A204.1 (cell line): ENCODE data around the gene MRM1.

Source experiments
- FAIRE-seq: peaks from 2 replicates; lab custom pipeline; 2012; peaks lifted over from hg19 to GRCh38; lab: Jason Lieb, UNC

Gene MRM1

GRCh38 chr17:36632916-36633771, 31.8 kb downstream of the MRM1 start:
- no peak for FAIRE-seq

GRCh38 chr17:36640346-36640745, 39.0 kb downstream of the MRM1 start:
- FAIRE-seq, result no peak

- FAIRE-seq, result no peak
Observed at GRCh38 chr17:36640836-36641235, 39.5 kb downstream of the MRM1 start.

- no peak for FAIRE-seq
Observed at GRCh38 chr17:36641331-36641876, 40.0 kb downstream of the MRM1 start.

- FAIRE-seq, result no peak
Observed at GRCh38 chr17:36641877-36642845, 40.8 kb downstream of the MRM1 start.

- no peak for FAIRE-seq
Observed at GRCh38 chr17:36643086-36643685, 41.8 kb downstream of the MRM1 start.

GRCh38 chr17:36645422-36645821, 44.0 kb downstream of the MRM1 start:
- no peak for FAIRE-seq

GRCh38 chr17:36647636-36648035, 46.3 kb downstream of the MRM1 start:
- no peak for FAIRE-seq

- FAIRE-seq, result no peak
Observed at GRCh38 chr17:36650096-36650775, 48.9 kb downstream of the MRM1 start.

GRCh38 chr17:36653374-36653773, 52.0 kb downstream of the MRM1 start:
- no peak for FAIRE-seq

- no peak for FAIRE-seq
Observed at GRCh38 chr17:36653856-36654255, 52.5 kb downstream of the MRM1 start.

GRCh38 chr17:36655726-36656125, 54.3 kb downstream of the MRM1 start:
- FAIRE-seq, result no peak

- no peak for FAIRE-seq
Observed at GRCh38 chr17:36657390-36657762, 56.0 kb downstream of the MRM1 start.

- FAIRE-seq, result no peak
Observed at GRCh38 chr17:36657763-36658490, 56.5 kb downstream of the MRM1 start.
